Stimulated activated CD4-positive, alpha-beta T cell treated with anti-CD3 and anti-CD28 coated beads, Interleukin-15, amount 100 ng/mL, for 1 hour (primary cell): Measurements from ENCODE around the gene OTUD5.

Experiments used
- DNase-seq, 2 donors: peaks; one replicate each; pipeline ENCODE4 v3.0.0-alpha.2; 2020; ENCODE audit warnings: low read depth in 1 of 2, low spot score in 1 of 2

Gene OTUD5

GRCh38 chrX:48972220-48973164 is 15.1 kb upstream of the OTUD5 start:
- no peak for DNase-seq

GRCh38 chrX:48971249-48972219 is 14.1 kb upstream of the OTUD5 start, which contains the start of gene KCND1:
Gene KCND1, minus strand, starts transcription at chrX:48971844. Its CDS starts 1,573 bp downstream, at chrX:48970271.
- DNase-seq: peak in 1 of 2 donors; percentile 8

- no peak for DNase-seq
These were observed 12.1 kb upstream of the OTUD5 start for GRCh38 chrX:48969471-48969870.

- DNase-seq: no peak
These were observed 11.0 kb upstream of the OTUD5 start for GRCh38 chrX:48968377-48968776.

GRCh38 chrX:48966796-48967579 is 9.6 kb upstream of the OTUD5 start:
- no peak for DNase-seq

GRCh38 chrX:48965959-48966358 is 8.6 kb upstream of the OTUD5 start:
- DNase-seq: no peak

- DNase-seq: no peak
These were observed 4.2 kb upstream of the OTUD5 start for GRCh38 chrX:48961585-48962091.

- no peak for DNase-seq
These were observed 2.9 kb upstream of the OTUD5 start for GRCh38 chrX:48960291-48960690.

GRCh38 chrX:48958635-48959094 is 1.3 kb upstream of the OTUD5 start:
- no peak for DNase-seq

- DNase-seq: peak; percentile 84 to 87
These were observed 624 bp upstream of the OTUD5 start for GRCh38 chrX:48957827-48958634.

GRCh38 chrX:48956728-48957414 is 536 bp downstream of the OTUD5 start:
- peak in 1 of 2 donors; percentile 41 for DNase-seq

- DNase-seq: no peak
These were observed 8.8 kb downstream of the OTUD5 start for GRCh38 chrX:48948589-48948988.

GRCh38 chrX:48945517-48946348 is 11.7 kb downstream of the OTUD5 start:
- DNase-seq: no peak

- DNase-seq: no peak
These were observed 14.5 kb downstream of the OTUD5 start for GRCh38 chrX:48942895-48943294.

- no peak for DNase-seq
These were observed 16.9 kb downstream of the OTUD5 start for GRCh38 chrX:48940404-48940955.

- DNase-seq: no peak
These were observed 17.7 kb downstream of the OTUD5 start for GRCh38 chrX:48939524-48940228.

GRCh38 chrX:48938721-48939425 is 18.5 kb downstream of the OTUD5 start:
- DNase-seq: peak; percentile 41 to 42
